HG03139 (cell line): ENCODE measurements around the gene LAYN.

ENCODE experiments used
- ATAC-seq: cut with Tn5 transposase; IDR thresholded peaks from one replicate; pipeline ENCODE4 v1.9.1; 2021; ENCODE audit not compliant: unreplicated experiment

The LAYN gene

DNA sequence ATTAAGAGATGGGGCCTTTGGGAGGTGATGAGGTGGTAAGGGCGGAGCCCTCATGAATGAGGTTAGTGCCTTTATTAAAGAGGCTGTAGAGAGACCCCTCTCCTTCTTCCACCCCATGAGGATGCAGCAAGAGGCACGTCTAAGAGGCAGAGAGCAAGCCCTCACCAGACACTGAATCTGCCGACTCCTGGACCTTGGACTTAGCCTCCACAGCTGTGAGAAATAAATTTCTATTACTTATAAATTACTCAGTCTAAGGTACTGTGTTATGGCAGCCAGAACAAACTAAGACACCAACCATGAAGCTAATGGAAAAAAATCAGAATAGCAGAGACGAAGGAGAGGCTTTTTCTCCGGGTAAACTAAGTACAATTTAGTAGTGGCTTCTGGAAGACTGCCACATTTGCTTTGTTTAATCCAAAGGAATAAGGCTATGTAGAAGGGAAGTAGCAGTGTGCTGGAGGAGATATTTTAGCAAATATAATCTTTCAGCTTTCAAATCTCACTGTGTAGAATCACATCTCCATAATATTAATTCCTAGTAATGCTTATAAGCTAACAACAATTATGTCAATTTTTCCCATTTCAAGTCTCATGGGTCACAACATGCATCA lies 49.5 kb downstream of the LAYN start:
- no peak for ATAC-seq

- no peak for ATAC-seq
These were observed 50.9 kb downstream of the LAYN start for GRCh38 chr11:111591187-111591960.

DNA sequence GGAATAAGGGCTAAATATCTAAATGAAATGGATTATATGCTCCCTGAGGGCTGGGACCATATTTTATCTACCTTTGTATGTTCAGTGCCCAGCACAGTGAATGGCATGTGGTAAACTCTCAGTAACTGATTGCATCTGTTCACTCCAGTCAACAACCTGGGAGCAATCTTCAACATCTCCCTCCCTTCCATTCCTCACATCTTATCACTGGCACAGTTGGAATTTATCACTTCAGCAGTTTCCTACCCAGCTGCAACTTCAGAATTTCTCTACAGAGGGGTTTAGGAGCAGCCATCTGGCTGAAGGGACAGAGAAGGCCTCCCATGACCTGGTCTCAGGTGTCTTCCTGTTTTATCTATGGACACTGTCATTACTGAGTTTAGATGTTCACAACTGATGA lies 52.0 kb downstream of the LAYN start:
- no peak for ATAC-seq

DNA sequence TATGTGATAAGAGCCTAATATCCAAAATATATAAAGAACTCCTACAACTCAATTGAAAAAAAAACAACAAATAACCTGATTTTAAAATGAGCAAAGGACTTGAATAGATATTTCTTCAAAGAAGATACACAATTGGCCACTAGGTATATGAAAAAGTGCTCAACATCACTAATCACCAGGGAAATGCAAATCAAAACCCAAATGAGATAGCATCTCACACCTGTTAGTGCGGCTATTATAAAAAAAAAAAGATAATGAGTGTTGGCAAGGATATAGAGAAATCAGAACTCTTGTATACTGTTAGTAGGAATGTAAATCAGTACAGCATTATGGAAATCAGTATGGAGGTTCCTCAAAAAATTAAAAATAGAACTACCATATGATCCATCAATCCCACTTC lies 55.8 kb downstream of the LAYN start:
- no peak for ATAC-seq

GRCh38 chr11:111598148-111598547 lies 57.6 kb downstream of the LAYN start:
- no peak for ATAC-seq

GRCh38 chr11:111598559-111598958 lies 58.0 kb downstream of the LAYN start:
- ATAC-seq: no peak

DNA sequence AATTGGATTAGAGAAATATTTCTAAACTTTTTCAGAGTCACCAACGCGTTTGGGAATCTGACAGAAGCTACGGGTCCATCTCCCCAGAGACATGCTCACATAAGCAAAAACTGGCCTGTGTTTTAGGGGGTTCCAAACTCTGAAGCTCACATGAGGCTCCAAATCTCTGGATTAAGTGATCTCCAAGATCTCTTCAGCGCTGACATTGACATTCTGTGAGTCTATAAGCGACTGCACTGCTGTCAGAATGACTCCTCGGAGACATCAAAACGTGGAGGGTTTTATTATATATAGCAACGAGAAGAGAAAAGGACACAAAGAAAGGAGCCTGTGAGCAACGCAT lies 61.1 kb downstream of the LAYN start:
- no peak for ATAC-seq

GRCh38 chr11:111601979-111602864 lies 61.7 kb downstream of the LAYN start, which contains the start of gene SIK2:
Gene SIK2, plus strand, starts transcription at chr11:111602449. Its CDS starts 115 bp downstream, at chr11:111602564.
- ATAC-seq: peak; percentile 82

DNA sequence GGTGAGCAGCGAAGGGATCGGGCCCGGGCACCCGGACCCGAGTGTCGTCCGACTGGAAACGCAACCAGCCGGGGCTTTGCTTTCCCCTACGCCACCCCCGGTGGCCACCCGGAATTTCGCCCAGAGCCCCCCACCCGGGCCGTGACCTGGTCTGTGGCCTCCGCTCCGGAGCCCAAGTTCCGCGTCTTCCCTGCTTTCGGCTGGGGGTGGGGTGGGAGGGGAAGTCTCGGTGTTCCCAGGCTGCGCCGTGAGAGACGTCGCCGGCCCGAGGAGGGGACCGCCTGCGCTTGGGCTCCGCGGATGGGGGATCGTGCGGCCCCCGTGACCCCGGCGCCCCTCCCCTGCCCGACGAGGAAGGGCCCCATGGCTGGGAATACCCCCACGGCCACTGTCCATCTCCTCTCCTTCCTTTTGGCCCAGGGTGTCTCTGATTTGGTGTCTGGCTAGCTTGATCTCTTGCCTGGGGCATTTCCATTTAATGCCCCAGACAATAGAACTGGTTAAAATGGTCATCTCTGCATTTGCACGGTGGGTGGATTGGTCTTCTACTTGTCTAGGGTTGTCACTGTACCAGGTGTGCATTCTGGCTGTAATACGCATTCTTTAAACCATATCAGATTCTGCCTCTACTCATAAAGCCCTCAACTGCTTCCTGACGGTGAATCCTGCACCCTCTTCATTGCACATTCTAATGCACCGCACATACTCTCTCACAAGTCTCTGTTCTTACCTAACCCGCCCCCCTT lies 62.5 kb downstream of the LAYN start:
- no peak for ATAC-seq

GRCh38 chr11:111603611-111604130 lies 63.2 kb downstream of the LAYN start:
- no peak for ATAC-seq

GRCh38 chr11:111604392-111605009 lies 64.0 kb downstream of the LAYN start:
- no peak for ATAC-seq

- ATAC-seq: no peak
These were observed 65.2 kb downstream of the LAYN start for GRCh38 chr11:111605681-111606080.

- no peak for ATAC-seq
These were observed 66.5 kb downstream of the LAYN start for GRCh38 chr11:111606986-111607385.

DNA sequence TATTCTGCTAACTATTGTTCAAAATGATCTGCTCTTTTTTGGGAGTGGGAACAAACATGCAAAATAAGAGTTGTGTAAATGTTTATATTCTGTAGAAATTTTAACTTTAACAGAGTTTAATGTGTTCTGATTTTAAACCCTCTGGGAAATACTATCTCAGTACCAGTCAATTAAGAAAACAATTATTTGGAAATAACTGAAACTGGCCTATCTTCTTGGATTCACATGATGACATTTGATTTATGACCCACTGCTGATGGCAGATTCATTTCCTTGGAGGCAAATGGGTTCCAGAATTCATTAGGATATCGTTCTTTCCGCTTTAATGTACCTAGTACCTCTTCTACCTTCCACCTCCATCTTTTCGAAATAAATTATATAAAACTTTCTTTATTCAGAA lies 67.2 kb downstream of the LAYN start:
- no peak for ATAC-seq
